Common myeloid progenitor, CD34-positive (primary cell): ENCODE measurements around the gene ETNK2.

ENCODE experiments used
- CTCF ChIA-PET: fragments of 350-600 bp; sonication (Branson Sonifier 250); formaldehyde crosslinking; loops from one replicate; lab custom pipeline; 2021; ENCODE audit warnings: antibody characterized with exemption; lab: Charles Lee
- POLR2A ChIA-PET: fragments of 350-600 bp; sonication (Branson Sonifier 250); formaldehyde crosslinking; loops from one replicate; lab custom pipeline; 2021; ENCODE audit warnings: antibody characterized with exemption; lab: Charles Lee
- DNase-seq, 3 donors: peaks; one replicate each; pipeline versions ENCODE4 v3.0.0 to v3.0.0-alpha.2; 2013
- H3K27ac ChIP-seq, 2 experiments: 1 replicate in 1 of 2; 2 replicates in 1 of 2; pipeline ENCODE4 v1.7.0; 2013; ENCODE audit warnings: inconsistent platforms in 2 of 2, low read length in 2 of 2, mild to moderate bottlenecking in 2 of 2, low read depth in 1 of 2, moderate library complexity in 1 of 2; ENCODE audit not compliant: severe bottlenecking in 2 of 2, insufficient read depth in 1 of 2, poor library complexity in 1 of 2
- H3K27me3 ChIP-seq, 5 experiments: replicated peaks in 2 of 5; 1 replicate in 3 of 5; 2 replicates in 2 of 5; pipeline versions ENCODE4 v1.6.1 to v1.7.0; 2013; ENCODE audit warnings: low read length in 4 of 5, mild to moderate bottlenecking in 2 of 5, moderate library complexity in 2 of 5, inconsistent platforms in 1 of 5; ENCODE audit not compliant: insufficient read depth in 5 of 5, control insufficient read depth in 4 of 5
- H3K36me3 ChIP-seq, 4 experiments: 1 replicate in 2 of 4; 2 replicates in 2 of 4; pipeline versions ENCODE4 v1.6.1 to v1.7.0; 2013; ENCODE audit warnings: low read length in 3 of 4, control low read depth in 1 of 4, mild to moderate bottlenecking in 1 of 4; ENCODE audit not compliant: control insufficient read depth in 4 of 4, insufficient read depth in 4 of 4
- H3K4me1 ChIP-seq, 4 experiments: 1 replicate in 3 of 4; 2 replicates in 1 of 4; pipeline versions ENCODE4 v1.6.1 to v1.7.1; 2013; ENCODE audit warnings: low read length in 3 of 4, mild to moderate bottlenecking in 3 of 4, control low read depth in 1 of 4, inconsistent platforms in 1 of 4, moderate library complexity in 1 of 4; ENCODE audit not compliant: control insufficient read depth in 4 of 4, insufficient read depth in 4 of 4; ENCODE audit errors: control extremely low read depth in 1 of 4
- H3K4me3 ChIP-seq, 7 experiments: 1 replicate in 4 of 7; 2 replicates in 3 of 7; pipeline versions ENCODE4 v1.5.1 to v1.7.0; 2013; ENCODE audit warnings: mild to moderate bottlenecking in 7 of 7, low read length in 6 of 7, moderate library complexity in 6 of 7, inconsistent platforms in 2 of 7, low read depth in 2 of 7, control low read depth in 1 of 7; ENCODE audit not compliant: insufficient read depth in 4 of 7, control insufficient read depth in 1 of 7; ENCODE audit errors: extremely low read depth in 1 of 7
- H3K9me3 ChIP-seq, 5 experiments: 1 replicate in 4 of 5; 2 replicates in 1 of 5; pipeline versions ENCODE4 v1.6.1 to v1.7.1; 2013; ENCODE audit warnings: low read length in 4 of 5, mild to moderate bottlenecking in 2 of 5, inconsistent platforms in 1 of 5, low read depth in 1 of 5, moderate library complexity in 1 of 5; ENCODE audit not compliant: control insufficient read depth in 4 of 5, insufficient read depth in 2 of 5; ENCODE audit errors: control extremely low read depth in 1 of 5
- WGBS: methylation state at CpG from one replicate; pipeline ENCODE4 v1.1.5; 2013; ENCODE audit not compliant: insufficient coverage; 5-methylcytosine and 5-hydroxymethylcytosine counted together

Gene ETNK2

DNA sequence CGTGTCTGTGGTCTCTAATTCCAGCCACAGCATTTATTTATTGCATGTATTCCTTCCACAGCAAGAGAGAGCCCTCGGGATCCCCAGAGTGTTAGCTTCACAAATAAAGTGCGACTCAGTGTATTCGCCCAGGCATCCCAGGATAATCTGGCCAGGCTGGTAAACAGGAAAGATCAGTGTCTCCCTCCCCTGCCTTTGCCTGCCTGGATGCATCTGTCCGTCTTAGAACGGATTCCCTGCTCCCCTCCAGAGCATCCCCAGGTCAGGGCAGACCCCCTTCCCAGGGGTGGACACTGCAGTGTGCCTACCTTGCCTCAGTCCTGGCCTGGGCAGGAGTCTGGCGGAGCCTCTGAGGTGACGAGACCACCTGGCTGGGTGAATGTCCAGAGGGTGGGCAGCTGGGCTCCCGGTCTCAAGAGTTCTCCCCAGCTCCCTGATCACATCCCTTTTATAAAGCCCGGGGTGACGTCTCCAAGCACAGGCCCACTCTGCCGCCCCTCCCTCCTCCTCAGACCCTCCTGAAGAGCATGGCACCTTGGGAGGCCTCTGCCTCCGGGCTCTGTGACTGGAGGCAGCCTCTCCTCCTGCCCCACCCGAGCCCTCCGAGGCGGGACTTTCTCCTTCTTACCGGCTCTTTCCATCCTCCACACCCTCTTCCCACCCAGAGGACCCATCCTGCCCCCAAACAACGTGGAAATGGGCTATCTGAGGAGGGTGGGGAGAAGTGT lies 44.4 kb upstream of the ETNK2 start, which contains the start of gene KISS1:
Gene KISS1 (minus strand): TSS at position 424 of the 728 bp plus-strand sequence. CDS start 3,615 bp downstream, outside the sequence.
- H3K4me1 ChIP-seq, result peaks cover 0 to 23% (median 11%) of the 10 kb centered on the region in 4 experiments
- H3K27me3 ChIP-seq, result no peaks in the 10 kb centered on the region
- ChIA-PET POLR2A (no interaction called here), CTCF (interaction anchor here (4.7 kb wide), 1 partner anchor 33 kb away, joined by 79 read pairs; the partner anchor contains the start of gene REN)
- no peaks in the 10 kb centered on the region for H3K9me3 ChIP-seq
- no peak within 1 kb of the TSS for H3K27ac ChIP-seq
- 93% methylated on average over 12 of the region's 18 CpGs for WGBS
- no peak within 1 kb of the TSS for H3K4me3 ChIP-seq
- H3K36me3 ChIP-seq, result no peaks in the 10 kb centered on the region
- DNase-seq, result no peak

DNA sequence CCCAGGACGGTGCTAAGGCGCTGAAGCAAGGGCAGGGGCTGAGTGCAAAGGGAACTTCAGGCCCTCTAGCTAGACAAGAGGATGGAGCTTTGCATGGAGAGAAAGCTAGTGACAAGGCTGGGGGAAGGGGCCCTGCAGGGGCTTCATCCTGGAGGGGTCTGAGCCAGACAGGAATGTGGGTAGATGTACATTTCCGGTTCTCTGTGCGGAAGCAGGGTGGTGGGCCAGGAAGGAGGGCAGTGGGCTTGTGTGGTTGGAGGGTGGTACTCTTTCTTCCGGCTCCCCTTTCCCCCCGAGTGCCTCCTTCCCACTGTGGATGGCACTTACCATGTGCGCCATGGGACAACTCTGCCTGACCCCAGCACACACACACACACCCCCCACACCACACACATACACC lies 42.9 kb upstream of the ETNK2 start:
- H3K36me3 ChIP-seq, result no peaks in the 10 kb centered on the region
- no peaks in the 10 kb centered on the region for H3K9me3 ChIP-seq
- peaks cover 5 to 35% (median 22%) of the 10 kb centered on the region in 4 experiments for H3K4me1 ChIP-seq
- POLR2A ChIA-PET, result interaction anchor here (0.7 kb wide), 1 partner anchor 33 kb away, joined by 5 read pairs; no protein-coding TSS in a partner anchor
- no peak overlapping the region for H3K4me3 ChIP-seq
- H3K27ac ChIP-seq, result no peak overlapping the region
- 13% methylated on average over 2 of the region's 7 CpGs for WGBS
- H3K27me3 ChIP-seq, result no peaks in the 10 kb centered on the region
- peak in 2 of 3 donors; percentile 28 to 46 for DNase-seq
- CTCF ChIA-PET, result interaction anchor here (0.8 to 11.4 kb wide), 6 partner anchors 12 to 168 kb away, joined by 3 to 180 read pairs (median 4); partner anchors contain the start of genes GOLT1A and REN

DNA sequence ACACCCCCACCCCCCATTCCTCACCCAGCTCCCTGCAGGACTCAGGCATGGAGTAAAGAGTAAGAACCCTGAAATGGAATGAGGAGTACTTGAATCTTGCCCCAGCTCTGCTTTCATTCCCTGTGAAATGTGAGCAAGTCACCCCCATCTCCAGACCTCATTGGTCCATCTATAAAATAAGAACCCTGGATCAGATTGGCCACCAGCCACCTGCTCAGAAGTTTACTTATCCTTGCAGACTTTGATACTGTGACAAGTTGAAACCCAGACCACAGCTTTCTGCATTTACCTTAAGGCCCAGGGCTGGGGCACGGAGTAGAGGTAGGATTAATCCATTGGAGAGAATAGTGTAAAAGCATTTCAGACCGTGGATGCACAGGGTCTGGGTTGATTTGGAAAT lies 42.2 kb upstream of the ETNK2 start:
- DNase-seq, result no peak
- Histone ChIP-seq H3K27me3 (no peaks in the 10 kb centered on the region), H3K4me1 (peaks cover 6 to 42% (median 28%) of the 10 kb centered on the region in 4 experiments), H3K36me3 (no peaks in the 10 kb centered on the region), H3K27ac (no peak overlapping the region), H3K4me3 (no peak overlapping the region), H3K9me3 (no peaks in the 10 kb centered on the region)
- no CpG with 5 or more reads among the region's 2 CpGs for WGBS
- POLR2A ChIA-PET, result no interaction called here
- CTCF ChIA-PET, result interaction anchor here (1.0 to 11.4 kb wide), 5 partner anchors 12 to 168 kb away, joined by 3 to 180 read pairs (median 4); partner anchors contain the start of gene REN

DNA sequence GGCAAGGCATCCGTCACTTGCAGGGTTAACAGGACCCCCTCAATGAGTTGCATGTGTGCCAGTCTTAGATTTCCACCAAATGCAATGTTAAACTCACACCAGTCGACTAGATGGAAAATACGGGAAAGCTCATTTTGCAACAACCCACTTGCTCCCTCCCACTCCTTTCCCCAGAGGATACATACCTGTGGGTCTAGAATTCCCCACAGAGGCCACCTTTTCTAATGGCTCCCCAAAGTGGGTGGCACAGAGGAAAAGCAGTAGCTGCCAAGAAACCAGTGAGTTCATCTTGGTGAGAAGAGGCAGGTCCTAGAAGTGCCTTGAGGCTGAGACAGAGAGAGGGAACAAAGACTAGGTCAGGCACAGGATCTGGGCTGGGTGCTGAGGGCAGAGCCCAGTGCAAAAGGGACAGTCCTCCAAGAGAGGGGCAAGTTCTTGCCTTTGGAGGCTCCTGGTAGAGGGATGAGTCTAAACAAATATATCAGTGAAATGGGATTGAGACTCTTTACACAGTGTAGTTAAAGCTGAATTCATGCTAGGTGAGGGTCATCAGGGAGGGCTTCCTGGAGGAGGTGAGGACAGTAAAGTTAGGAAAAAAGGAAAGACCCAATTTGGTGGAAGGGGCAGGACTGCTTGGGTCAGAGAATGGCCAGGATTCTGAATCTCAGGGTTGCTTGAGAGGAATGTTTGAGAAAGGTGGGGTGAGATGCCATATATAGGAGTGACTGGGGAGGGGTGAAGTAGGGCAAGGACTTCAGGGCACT lies 40.9 kb upstream of the ETNK2 start:
- Histone ChIP-seq H3K9me3 (no peaks in the 10 kb centered on the region), H3K4me3 (no peak overlapping the region), H3K4me1 (peaks cover 6 to 50% (median 32%) of the 10 kb centered on the region in 4 experiments), H3K27ac (no peak overlapping the region), H3K36me3 (no peaks in the 10 kb centered on the region), H3K27me3 (no peaks in the 10 kb centered on the region)
- 100% methylated on average over 2 of the region's 3 CpGs for WGBS
- CTCF ChIA-PET, result interaction anchor here (1.0 to 11.4 kb wide), 4 partner anchors 13 to 28 kb away, joined by 3 to 180 read pairs (median 24); partner anchors contain the start of genes GOLT1A and REN
- POLR2A ChIA-PET, result no interaction called here
- no peak for DNase-seq

DNA sequence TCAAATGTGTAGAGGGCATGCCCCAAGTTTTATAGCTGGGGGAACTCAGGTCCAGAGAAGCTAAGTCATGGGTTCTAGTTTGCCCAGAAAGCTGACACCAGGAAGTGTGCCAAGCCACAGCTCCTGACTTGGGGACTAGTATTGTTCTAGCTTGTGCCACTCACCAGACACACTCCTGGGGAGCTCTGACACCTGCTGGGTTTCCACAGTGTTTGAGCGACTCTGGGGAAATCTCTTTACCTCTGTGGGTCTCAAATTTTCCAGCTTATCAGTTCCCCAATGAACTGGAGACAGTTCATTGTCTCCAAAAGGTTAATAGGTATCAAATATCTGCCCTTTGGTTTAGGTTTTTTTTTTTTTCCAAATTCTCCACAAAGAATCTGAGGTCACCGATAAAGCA lies 40.2 kb upstream of the ETNK2 start:
- ChIA-PET CTCF (interaction anchor here (1.0 to 11.4 kb wide), 5 partner anchors 13 to 27 kb away, joined by 3 to 180 read pairs (median 4); partner anchors contain the start of genes GOLT1A and REN), POLR2A (no interaction called here)
- H3K27me3 ChIP-seq, result no peaks in the 10 kb centered on the region
- 93% methylated on average over 2 of the region's 2 CpGs for WGBS
- DNase-seq, result no peak
- peaks cover 6 to 50% (median 32%) of the 10 kb centered on the region in 4 experiments for H3K4me1 ChIP-seq
- no peaks in the 10 kb centered on the region for H3K36me3 ChIP-seq
- H3K4me3 ChIP-seq, result no peak overlapping the region
- no peaks in the 10 kb centered on the region for H3K9me3 ChIP-seq
- no peak overlapping the region for H3K27ac ChIP-seq

DNA sequence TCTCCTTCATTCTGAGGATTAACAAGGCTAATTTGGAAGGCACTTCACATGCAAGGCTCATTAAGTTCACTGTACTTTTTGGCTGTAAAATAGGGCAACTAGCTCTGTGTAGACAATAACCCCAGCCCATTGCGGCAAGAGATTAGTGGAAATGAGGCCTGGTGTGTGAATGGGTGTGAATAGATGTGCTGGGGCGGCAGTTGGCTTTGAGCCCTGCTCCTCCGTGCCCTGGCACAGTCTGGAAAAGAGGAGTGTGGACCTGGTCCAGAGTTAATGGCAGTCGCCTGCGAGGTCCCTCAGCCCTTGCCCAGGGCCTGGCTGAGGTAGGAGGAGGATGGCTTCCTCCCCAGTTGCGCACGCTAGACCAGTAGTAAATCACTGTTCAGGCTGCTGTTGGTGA lies 39.6 kb upstream of the ETNK2 start:
- CTCF ChIA-PET, result interaction anchor here (1.0 to 11.4 kb wide), 7 partner anchors 12 to 687 kb away, joined by 3 to 180 read pairs (median 4); partner anchors contain the start of gene REN
- DNase-seq, result no peak
- Histone ChIP-seq H3K27ac (no peak overlapping the region), H3K4me3 (no peak overlapping the region), H3K36me3 (no peaks in the 10 kb centered on the region), H3K4me1 (peaks cover 6 to 50% (median 32%) of the 10 kb centered on the region in 4 experiments), H3K9me3 (no peaks in the 10 kb centered on the region), H3K27me3 (no peaks in the 10 kb centered on the region)
- POLR2A ChIA-PET, result no interaction called here
- 97% methylated on average over 5 of the region's 7 CpGs for WGBS
